GM18517 (cell line): ENCODE measurements around the gene MYO3B.
"Not testable (repeated sequence)": the region's sequence is repeated elsewhere in the genome, so short reads cannot be mapped to it uniquely, and the experiment has no call there.

Experiments used
- ATAC-seq: cut with Tn5 transposase; IDR thresholded peaks from one replicate; pipeline ENCODE4 v1.9.1; 2021; ENCODE audit warnings: mild to moderate bottlenecking, moderate library complexity; ENCODE audit not compliant: unreplicated experiment

Gene MYO3B

DNA sequence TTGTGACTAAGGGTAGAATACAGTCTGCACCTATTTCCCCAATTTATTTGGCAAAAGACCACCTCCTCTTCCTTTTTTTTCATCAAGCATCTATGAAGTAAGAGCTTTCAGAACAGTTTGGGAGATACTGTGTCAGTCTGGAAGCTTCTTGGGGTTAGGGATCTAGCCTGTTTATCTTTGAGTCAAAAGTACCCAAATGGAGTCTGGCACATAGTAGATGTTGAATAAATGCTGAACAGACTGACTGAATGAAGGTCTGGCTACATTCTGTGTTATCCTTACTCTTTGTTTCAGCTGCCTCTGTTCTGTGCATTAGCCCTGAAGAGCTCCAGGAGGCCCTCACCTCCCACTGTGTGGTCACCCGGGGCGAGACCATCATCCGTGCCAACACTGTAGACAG lies 223.2 kb downstream of the MYO3B start:
- ATAC-seq = no peak

DNA sequence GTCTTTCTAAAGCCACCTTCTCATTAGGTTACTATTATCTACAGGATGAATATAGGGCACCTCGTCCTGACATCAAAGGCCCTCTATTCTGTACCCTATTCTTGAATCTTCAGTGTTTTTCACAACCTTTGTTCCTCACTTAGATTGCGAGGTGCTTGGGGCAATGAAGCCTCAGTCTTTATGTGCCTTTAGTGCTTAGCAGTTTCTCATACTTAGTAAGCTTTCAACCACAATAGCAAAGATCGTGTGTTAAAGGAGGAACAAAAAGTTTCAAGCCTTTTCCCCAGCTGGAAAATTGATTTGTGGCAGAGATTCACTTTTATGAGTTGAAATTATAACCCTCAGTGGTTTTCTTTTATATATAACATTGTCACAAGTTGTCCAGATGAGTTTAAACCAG lies 226.9 kb downstream of the MYO3B start:
- ATAC-seq = no peak

DNA sequence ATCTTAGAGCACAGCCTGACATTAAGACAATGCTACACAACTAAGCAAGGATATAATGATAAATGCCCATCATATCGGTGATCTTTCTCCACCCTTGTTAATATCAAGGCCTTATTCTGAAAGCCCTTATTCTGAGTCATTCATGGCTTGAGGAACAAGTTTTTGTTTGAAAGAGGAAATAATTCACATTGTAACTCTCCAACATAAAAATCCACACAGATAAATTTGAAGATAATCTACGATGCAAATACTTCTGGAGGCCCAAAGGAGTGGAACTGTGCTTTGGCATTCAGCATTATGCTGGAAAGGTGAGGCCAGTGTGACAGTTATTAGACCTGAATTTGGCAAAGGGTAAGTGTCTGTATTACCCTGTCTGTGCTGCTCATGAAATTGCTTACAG lies 227.4 kb downstream of the MYO3B start:
- ATAC-seq = no peak

DNA sequence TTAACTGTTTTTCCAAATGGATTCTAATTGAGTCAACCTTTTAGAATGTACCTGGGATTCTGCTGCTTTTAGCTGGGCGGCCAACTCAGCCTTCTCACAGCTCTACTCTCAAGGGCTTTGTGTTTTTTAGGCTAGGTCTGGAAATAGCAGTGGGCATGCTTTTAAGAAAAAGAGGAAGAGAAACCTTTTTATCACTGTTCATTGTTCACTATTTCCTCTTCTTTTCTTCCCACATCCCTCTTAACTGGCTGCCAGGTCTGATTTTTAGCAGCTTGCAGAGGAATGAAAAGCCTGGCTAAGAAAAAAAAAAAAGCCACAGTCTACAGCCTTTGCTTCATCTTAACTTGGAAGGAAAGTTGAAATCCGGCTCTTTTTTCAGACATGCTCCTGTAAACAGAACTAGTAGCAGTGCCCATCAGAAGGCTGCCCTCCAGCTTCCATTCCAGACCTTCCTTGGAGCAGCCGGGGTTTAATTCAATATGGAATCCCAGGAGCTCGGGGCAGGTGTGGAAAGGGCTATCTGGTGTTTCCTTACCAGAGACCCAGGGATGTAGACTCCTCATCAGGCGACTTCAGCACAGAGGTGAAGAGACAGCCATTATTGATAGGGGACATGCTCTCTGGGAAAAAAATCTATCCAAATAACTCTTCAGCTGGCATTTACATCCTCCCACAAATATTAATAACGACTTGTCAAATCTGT lies 230.7 kb downstream of the MYO3B start:
- peak; percentile 72 for ATAC-seq

DNA sequence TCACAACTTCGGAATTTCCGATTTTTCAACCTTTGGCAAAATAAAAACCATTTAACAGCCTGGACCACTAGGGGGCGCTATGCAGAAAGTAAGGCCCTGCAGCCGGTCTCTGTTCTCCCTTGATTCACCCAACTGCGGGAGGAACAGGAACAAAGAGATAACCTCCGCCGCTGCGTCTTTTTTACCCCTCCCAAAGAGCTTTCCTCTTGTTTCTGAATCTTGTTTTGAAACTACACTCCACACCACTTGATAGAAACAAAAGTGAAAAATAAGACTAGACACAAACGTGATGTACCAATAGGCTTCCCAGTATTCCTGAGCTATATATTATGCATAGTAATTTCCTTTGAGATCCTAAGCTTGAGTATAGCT lies 231.2 kb downstream of the MYO3B start:
- ATAC-seq = no peak

DNA sequence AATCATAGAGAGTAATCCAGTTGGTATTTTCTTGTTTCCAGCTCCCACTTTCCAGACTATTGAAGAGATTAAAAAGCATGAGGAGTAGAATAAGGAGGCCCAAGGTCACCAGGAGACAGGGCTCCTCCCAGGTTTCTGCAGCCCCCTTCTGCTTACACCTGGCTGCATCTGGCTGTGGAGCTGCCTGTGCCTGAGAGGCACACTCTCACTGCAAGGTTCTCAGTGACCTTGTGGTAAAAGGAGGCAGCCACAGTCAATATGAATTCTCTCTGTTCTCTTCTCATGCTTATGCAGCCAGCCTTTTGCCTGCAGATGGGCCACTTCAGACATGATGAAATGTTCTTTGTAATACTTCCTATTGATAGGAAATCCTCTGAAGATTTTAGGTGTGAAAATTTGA lies 233.7 kb downstream of the MYO3B start:
- no peak for ATAC-seq

DNA sequence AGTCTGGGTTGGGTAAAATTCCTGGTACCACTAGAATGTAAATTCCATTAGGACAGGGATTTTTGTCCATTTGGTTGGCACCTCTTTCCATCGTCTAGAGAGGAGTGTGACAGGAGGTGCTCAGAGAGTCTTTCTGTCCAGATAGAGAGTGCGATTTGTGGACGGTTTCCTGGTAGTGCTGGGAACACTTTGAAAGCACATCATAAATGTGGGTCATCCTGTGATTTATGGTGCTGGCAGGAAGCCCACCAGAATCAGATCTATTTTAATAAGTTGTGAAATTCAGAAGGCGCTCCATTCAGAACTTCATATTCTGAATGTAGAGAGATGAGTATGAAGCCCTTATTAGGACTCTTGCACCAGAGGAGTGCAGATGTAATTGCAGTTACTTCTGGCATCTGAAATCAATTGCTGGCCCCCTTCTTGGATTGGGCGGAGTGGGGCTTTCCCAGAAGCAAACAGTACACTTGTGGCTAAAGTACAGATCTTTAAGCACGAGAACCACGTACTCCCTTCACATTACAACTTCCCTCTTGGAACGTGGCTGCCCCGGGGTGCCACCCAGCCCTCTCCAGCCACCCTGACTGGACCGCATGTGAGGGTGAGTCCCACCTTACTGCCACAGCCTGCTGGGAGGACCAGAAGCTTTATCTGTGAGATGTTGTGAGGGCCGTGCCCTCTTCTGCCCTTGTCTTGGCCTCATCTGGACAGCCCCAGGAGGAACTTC lies 243.2 kb downstream of the MYO3B start:
- ATAC-seq = no peak

DNA sequence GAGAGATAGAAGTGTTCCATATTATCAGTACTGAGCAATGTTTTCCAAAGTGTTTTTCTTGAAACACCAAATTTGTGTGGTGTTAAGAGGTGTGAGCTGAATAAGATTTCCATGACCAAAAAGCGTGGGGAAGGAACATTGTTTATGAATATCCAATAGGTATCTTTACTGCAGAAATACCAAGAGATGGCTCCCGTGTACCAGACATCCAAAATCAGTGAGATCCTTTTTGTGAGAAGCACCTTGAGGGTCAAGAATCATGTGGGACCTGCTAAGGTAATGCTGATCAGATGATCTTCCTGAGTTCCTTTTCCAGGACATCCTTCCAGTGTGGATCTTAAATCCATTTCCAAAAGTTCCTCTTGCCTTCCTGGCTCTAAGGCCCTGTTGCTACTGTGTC lies 246.0 kb downstream of the MYO3B start:
- no peak for ATAC-seq

DNA sequence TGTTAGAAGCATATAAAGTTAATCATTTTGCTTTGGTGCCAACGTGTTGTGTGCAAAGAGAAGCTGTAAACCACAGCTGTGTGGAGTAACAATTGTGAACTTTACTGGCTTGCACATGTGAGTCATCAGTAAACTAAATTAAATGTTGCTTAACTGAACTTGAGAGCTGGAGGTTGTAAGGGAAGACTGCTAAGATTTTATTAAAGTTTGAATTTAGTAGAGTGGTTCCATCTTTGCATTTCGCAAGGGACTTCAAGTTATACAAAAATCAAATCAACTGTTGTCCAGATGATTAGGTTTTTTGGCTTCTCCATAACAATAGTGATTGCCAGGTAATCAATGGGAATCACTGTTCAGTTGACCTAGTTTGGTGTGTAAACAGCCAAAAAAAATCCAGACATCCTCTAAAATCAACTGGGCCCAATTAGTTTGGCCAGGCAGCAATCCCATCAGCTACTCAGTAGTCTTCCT lies 247.4 kb downstream of the MYO3B start:
- ATAC-seq = no peak

DNA sequence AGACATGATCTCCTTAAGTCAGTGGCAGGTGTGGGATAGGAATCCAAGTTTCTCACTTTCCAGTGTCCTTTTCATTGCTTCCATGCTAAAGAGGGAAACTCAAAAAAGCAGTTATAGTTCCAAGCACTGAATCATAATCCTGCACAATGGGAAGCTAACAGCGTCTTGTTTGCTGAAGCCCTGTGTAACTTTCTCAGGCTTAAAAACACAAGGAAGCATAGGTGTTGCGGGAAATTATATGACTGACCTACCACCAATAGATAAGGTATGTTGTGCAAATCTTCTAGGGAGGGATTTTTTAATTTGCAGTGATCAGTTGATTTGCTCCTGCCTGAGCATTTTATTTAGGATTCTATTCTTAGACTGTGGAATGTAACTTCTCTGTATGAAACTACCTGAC lies 250.9 kb downstream of the MYO3B start:
- no peak for ATAC-seq

DNA sequence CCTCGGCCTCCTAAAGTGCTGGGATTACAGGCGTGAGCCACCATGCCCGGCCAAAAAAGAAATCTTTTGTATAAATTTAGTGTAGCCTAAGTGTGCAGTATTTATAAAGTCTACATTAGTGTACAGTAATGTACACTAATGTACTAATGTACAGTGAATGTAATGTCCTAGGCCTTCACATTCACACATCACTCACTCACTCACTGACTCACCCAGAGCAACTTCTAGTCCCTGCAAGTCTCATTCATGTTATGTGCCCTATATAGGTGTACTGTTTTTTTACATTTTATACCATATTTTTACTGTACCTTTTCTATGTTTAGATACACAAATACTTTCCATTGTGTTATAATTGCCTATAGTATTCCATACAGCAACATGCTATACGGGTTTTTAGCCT lies 254.9 kb downstream of the MYO3B start:
- no peak for ATAC-seq

DNA sequence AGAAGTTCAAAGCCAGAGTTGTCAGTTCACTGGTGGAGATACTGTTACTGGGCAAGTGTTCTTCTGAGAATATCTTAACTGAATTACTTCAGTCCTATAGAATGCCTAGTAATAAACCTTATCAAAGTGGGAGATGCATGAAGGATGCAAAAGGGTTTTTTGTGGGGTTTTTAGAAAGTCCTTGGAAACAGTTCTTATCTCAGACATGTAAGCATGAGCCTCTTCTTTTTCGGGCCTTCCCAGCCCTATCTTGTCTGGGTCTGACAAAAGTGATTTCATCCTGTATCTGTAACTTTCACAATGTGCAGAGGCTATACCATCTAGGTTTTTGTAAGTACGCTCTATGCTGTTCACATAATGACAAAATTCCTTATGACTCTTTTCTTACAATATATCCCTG lies 255.5 kb downstream of the MYO3B start:
- ATAC-seq = no peak

DNA sequence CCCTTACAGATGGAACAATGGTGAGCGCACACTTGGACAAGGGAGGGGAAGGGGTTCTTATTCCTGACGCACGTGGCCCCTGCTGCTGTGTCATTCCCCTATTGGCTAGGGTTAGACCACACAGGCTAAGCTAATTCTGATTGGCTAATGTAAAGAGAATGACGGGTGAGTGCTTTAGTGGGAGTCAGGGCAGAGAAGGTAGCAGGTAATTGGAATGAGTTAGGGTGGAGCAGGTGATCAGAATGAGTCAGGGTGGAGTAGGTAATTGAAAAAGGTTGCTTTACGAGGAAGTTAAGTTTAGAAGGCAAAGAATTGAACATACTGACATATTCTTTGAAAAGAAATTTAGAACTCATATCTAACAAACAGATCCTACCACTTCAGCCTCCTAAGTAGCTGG lies 256.4 kb downstream of the MYO3B start:
- ATAC-seq = not testable (repeated sequence)

DNA sequence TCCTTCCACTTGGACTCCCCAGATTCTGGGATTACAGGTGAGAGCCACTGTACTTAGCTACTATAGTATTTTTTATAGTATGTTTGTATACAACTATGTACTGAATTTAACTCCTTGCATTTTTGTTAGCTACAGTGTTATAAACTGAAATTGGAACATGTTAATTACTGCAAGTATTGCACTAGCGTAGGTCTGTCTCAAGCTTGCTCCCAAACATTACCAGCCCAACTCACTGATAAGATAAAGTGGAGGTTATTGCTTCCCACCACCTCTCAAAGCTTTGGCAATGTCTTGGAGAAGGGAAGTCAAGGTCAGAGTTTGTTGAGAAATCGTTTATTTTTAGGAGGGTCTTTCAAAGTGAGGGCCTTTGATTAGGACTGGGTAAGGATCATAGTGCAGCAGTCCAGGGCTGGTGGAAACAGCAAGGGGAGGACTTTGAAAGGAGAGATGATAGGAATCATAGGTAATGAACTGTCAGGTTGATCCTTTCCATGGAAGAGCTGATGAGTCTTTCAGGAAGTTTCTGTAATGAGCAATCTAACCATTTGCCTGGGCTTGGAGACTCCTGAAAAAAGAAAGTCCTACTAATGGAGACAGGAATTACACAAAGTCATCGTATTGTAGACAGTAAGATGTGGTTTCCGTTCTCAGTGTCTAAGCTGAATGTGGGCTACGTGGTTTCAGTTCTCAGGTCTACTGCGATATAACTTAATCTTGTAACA lies 257.1 kb downstream of the MYO3B start:
- no peak for ATAC-seq

DNA sequence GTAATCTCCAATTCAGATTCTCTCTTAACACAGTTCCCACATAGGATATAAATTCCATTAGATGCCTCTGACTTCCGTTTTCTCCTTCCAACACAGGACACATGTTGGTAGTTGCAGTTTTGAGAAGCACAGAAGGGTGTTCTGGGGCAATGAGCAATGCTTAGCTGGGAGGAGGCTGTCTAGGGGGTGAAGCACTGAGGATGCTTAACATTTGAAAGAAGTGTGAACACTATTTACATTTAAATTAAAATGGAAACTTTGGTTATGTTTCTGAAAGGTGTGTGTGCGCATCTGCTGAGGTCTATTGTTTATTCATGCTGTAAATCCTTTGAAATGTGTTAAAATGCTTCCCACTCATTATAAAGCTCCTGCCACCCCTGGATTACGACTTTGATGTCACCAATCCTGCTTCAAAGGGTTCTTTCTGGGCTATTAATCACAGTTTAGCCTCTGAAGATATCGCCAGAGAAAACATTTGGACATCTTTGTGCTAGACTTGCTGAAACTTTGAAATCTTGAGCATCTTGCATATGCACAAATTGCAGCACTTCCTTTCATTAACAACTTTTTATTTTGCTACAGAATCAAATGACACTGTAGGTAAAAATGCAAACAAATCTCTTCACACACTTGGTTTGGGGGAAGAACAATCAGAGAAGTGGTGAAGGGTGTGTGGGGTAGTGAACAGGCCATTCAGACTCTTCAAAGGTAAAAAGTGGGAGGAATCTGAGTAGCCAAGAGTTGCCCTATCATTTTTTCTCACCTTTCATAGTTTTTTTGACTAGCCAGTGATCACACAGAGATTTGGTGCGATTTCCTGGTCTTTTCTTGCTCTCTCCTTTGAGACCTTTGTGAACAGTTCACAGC lies 258.4 kb downstream of the MYO3B start:
- no peak for ATAC-seq

DNA sequence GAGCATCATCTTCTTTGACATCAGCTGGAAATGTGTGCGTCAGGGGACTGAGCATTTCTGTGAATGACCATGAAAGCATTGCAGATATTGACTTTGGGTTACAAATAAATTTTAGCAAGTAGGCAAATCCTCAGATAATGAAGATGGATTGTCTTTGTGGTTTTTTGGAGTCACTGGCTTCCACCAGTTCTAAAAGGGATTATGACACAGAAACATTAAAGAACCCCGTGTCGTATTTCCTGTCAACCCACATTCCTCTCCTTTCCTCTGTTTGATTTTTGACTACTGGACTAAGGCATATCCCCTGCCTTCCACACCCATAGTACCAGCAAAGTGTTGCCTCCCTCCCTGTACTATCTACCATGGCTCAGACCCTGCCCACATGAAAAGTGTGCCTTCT lies 268.1 kb downstream of the MYO3B start:
- ATAC-seq = no peak

DNA sequence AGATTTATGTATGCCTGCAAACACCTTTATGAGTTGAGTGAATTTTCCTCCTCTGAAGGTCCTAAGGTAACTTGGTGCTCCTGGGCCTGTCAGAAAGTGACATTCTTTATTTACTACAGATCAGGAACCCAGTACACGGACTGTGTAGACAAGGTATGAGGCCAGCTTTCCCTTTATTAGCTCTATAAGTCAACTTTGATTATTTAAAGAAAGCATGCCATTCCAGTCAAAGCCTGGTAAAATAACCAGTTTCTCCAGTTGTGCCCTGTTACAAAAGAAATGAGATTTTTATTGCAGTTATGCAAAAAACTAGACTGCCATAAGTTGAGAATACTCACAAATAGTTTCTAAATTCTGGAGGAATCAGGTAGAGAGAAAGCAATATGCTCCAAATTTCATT lies 271.1 kb downstream of the MYO3B start:
- no peak for ATAC-seq

DNA sequence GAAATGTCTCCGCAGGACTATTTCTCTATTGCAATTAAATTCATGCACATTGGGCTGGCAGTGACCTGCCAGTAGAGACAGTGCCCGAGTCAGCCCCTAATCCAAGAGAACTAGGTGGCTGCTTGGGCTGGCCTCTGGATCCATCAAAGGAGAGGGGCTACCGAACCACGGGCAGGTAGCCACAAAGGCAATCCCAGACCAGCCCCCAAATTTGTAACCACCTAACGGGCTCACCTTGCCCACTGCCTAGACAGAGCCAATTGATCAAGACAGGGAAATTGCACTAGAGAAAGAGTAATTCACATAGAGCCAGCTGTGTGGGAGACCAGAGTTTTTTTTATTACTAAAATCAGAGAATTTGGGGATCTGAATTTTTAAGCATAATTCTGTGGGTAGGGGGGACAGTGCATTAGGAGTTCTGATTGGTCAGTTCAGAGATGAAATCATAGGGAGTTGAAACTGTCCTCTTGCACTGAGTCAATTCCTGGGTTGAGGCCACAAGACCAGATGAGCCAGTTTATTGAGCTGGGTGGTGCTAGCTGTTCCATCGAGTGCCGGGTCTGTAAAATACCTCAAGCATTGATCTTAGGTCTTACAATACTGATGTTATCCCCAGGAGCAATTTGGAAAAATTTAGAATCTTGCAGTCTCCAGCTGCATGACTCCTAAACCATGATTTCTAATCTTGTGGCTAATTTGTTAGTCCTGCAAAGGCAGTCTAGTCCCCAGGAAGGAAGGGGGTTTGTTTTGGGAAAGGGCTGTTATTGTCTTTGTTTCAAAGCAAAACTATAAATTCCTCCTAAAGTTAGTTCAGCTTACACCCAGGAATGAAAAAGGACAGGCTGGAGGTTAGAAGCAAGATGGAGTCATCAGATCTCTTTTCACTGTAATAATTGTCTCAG lies 276.8 kb downstream of the MYO3B start:
- ATAC-seq = no peak

DNA sequence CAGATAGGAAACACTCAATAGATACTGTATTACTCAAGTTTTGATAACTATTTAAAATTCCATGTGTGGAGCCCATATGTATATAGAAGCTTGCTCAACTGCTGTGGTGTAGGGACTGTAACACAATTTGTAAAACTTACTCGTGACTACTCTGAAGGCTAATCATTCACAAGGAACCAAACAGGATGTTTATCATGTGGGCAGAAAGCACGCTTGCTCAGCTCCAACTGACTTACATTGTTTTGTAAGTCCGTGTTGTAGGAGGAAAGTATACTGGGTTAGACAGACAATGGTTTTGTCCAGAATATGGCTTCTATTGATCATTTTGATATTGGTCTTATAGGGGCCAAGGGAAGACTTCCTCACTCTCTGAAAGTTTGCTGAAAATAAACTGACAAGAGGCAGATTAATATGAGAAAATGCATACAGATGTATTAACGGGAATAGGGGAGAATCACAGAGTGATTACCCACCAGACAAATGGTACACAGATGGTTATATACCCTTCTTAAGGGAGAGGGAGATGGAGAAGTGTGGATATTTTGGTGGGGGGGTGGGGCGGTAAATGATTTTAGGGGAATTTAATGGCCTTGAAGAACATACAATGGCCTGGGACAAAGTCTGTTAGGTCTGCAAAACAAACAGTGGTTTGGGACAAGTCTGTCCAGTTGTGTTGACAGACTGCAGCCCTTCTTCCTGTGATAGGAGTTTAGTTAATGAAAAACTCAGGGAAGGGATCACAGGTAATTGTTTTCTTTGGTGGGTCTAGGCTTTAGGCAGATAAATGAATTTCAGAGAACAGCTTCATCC lies 277.9 kb downstream of the MYO3B start:
- no peak for ATAC-seq
